ENCODE results near the gene SLC26A8.
"Not testable (repeated sequence)": the region's sequence is repeated elsewhere in the genome, so short reads cannot be mapped to it uniquely, and the experiment has no call there.

Gene SLC26A8

GRCh38 chr6:36020154-36020553 is 4.3 kb downstream of the SLC26A8 start:
- Histone ChIP-seq H3K4me1 (ENCODE audit: control insufficient read depth, insufficient read depth, low read length, unreplicated experiment) (peaks cover 2% of the 10 kb centered on the region), H3K36me3 (ENCODE audit: insufficient read depth, low read length) (no peaks in the 10 kb centered on the region), H3K4me3 (ENCODE audit: low read depth, low read length) (no peak overlapping the region), H2AFZ (ENCODE audit: low read length, unreplicated experiment) (no peak overlapping the region), H3K27ac (ENCODE audit: low read depth, low read length) (no peak overlapping the region), H3K27me3 (ENCODE audit: insufficient read depth, low read length) (no peaks in the 10 kb centered on the region), H3K79me2 (ENCODE audit: control insufficient read depth, insufficient read depth, low read length, unreplicated experiment) (no peaks in the 10 kb centered on the region)

- no peak overlapping the region for H2AFZ ChIP-seq (ENCODE audit: low read length, unreplicated experiment)
- H3K4me1 ChIP-seq (ENCODE audit: control insufficient read depth, insufficient read depth, low read length, unreplicated experiment), result no peaks in the 10 kb centered on the region
- no peaks in the 10 kb centered on the region for H3K36me3 ChIP-seq (ENCODE audit: insufficient read depth, low read length)
- no peaks in the 10 kb centered on the region for H3K79me2 ChIP-seq (ENCODE audit: control insufficient read depth, insufficient read depth, low read length, unreplicated experiment)
- H3K27me3 ChIP-seq (ENCODE audit: insufficient read depth, low read length), result no peaks in the 10 kb centered on the region
- H3K27ac ChIP-seq (ENCODE audit: low read depth, low read length), result no peak overlapping the region
- H3K4me3 ChIP-seq (ENCODE audit: low read depth, low read length), result no peak overlapping the region
These were observed 5.3 kb downstream of the SLC26A8 start for GRCh38 chr6:36019167-36019566.

DNA sequence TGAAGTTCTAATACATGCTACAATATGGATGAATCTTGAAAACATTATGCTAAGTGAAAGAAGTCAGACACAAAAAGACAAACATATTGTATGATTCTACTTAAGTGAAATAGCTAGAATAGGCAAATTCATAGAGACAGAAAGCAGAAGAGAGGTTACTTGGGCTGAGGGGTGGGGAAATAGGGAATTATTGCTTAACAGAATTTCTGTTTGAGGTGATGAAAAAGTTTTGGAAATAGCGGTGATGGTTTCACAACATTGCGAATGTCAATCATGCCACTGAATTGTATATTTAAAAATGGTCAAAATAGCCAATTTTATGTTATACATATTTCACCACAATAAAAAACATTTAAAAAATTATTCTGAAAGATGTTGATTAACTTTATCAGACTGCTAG is 6.1 kb downstream of the SLC26A8 start:
- Histone ChIP-seq H3K27ac (ENCODE audit: low read depth, low read length) (no peak overlapping the region), H3K36me3 (ENCODE audit: insufficient read depth, low read length) (no peaks in the 10 kb centered on the region), H3K4me3 (ENCODE audit: low read depth, low read length) (no peak overlapping the region), H3K27me3 (ENCODE audit: insufficient read depth, low read length) (no peaks in the 10 kb centered on the region), H2AFZ (ENCODE audit: low read length, unreplicated experiment) (no peak overlapping the region), H3K79me2 (ENCODE audit: control insufficient read depth, insufficient read depth, low read length, unreplicated experiment) (no peaks in the 10 kb centered on the region), H3K4me1 (ENCODE audit: control insufficient read depth, insufficient read depth, low read length, unreplicated experiment) (no peaks in the 10 kb centered on the region)

DNA sequence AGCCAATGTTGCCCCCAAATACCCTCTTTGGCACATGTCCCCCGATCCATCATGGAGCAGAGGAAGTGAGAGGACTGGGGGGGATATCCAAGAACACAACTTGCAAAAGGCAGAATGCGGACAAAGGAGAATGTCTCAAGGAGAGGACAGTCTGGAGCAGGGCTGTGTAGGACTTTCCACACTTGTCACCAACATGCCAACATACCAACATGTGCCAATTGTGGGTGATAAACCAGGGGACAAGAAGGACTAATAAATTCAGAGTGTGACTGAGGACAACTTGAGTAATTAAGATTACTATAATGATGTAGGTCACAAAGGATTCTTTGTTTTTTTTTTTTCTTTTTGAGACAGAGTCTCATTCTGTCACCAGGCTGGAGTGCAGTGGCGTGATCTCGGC is 8.8 kb downstream of the SLC26A8 start:
- Histone ChIP-seq H3K4me1 (ENCODE audit: control insufficient read depth, insufficient read depth, low read length, unreplicated experiment) (no peaks in the 10 kb centered on the region), H3K4me3 (ENCODE audit: low read depth, low read length) (no peak overlapping the region), H3K27me3 (ENCODE audit: insufficient read depth, low read length) (no peaks in the 10 kb centered on the region), H3K36me3 (ENCODE audit: insufficient read depth, low read length) (no peaks in the 10 kb centered on the region), H3K27ac (ENCODE audit: low read depth, low read length) (no peak overlapping the region), H3K79me2 (ENCODE audit: control insufficient read depth, insufficient read depth, low read length, unreplicated experiment) (no peaks in the 10 kb centered on the region), H2AFZ (ENCODE audit: low read length, unreplicated experiment) (no peak overlapping the region)

DNA sequence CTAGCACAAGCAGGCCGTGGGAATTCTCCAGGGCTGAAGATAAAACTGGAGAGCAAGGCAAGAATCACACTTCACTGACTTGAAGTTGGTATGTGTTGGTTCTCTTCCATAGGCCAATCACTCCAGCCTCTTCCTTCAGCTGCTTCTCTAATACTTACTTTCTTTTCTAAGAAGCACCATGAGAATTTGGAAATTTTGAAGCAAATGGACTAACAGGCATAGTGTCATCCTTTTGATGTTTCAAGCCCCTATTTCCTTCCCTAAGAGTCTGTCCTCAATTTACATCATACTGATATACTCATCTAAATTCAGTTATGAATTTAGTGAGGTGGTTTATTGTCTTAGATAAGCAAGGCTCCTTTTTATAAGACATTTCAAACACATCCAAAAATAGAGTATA is 24.0 kb downstream of the SLC26A8 start:
- Histone ChIP-seq H3K27me3 (ENCODE audit: insufficient read depth, low read length) (no peaks in the 10 kb centered on the region), H3K36me3 (ENCODE audit: insufficient read depth, low read length) (no peaks in the 10 kb centered on the region), H3K4me1 (ENCODE audit: control insufficient read depth, insufficient read depth, low read length, unreplicated experiment) (no peaks in the 10 kb centered on the region), H3K4me3 (ENCODE audit: low read depth, low read length) (no peak overlapping the region), H2AFZ (ENCODE audit: low read length, unreplicated experiment) (no peak overlapping the region), H3K79me2 (ENCODE audit: control insufficient read depth, insufficient read depth, low read length, unreplicated experiment) (no peaks in the 10 kb centered on the region), H3K27ac (ENCODE audit: low read depth, low read length) (no peak overlapping the region)

DNA sequence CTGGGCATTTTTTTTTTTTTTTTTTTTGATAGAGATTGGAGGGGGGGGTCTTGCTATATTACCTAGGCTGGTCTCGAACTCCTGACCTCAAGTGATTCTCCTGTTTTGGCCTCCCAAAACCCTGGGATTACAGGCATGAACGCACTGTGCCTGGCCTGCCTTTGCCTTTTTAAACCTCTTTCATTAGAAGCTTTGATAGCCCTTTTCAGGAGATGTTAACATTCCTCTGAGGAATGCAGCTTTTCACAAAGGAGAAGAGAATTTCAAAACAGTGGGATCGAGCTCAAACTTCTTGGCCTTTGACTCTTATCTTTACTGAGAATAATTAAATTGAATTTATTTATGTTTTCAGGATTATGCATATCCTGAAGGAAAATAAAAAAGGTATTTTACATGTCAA is 31.3 kb downstream of the SLC26A8 start:
- no peaks in the 10 kb centered on the region for H3K79me2 ChIP-seq (ENCODE audit: control insufficient read depth, insufficient read depth, low read length, unreplicated experiment)
- H3K27ac ChIP-seq (ENCODE audit: low read depth, low read length), result no peak overlapping the region
- no peak overlapping the region for H3K4me3 ChIP-seq (ENCODE audit: low read depth, low read length)
- no peaks in the 10 kb centered on the region for H3K4me1 ChIP-seq (ENCODE audit: control insufficient read depth, insufficient read depth, low read length, unreplicated experiment)
- no peaks in the 10 kb centered on the region for H3K27me3 ChIP-seq (ENCODE audit: insufficient read depth, low read length)
- H2AFZ ChIP-seq (ENCODE audit: low read length, unreplicated experiment), result no peak overlapping the region
- H3K36me3 ChIP-seq (ENCODE audit: insufficient read depth, low read length), result no peaks in the 10 kb centered on the region

- H3K27me3 ChIP-seq (ENCODE audit: insufficient read depth, low read length); H3K27ac ChIP-seq (ENCODE audit: low read depth, low read length); H2AFZ ChIP-seq (ENCODE audit: low read length, unreplicated experiment); H3K79me2 ChIP-seq (ENCODE audit: control insufficient read depth, insufficient read depth, low read length, unreplicated experiment); H3K4me3 ChIP-seq (ENCODE audit: low read depth, low read length); H3K36me3 ChIP-seq (ENCODE audit: insufficient read depth, low read length); H3K4me1 ChIP-seq (ENCODE audit: control insufficient read depth, insufficient read depth, low read length, unreplicated experiment): not testable (repeated sequence)
These were observed 36.4 kb downstream of the SLC26A8 start for GRCh38 chr6:35988047-35988446.

GRCh38 chr6:35984701-35985100 is 39.7 kb downstream of the SLC26A8 start:
- H3K27me3 ChIP-seq (ENCODE audit: insufficient read depth, low read length), result peaks cover 6% of the 10 kb centered on the region; the same call in 1 of the 2 replicates
- no peaks in the 10 kb centered on the region for H3K36me3 ChIP-seq (ENCODE audit: insufficient read depth, low read length)
- no peak overlapping the region for H2AFZ ChIP-seq (ENCODE audit: low read length, unreplicated experiment)
- no peaks in the 10 kb centered on the region for H3K79me2 ChIP-seq (ENCODE audit: control insufficient read depth, insufficient read depth, low read length, unreplicated experiment)
- no peak overlapping the region for H3K4me3 ChIP-seq (ENCODE audit: low read depth, low read length)
- H3K4me1 ChIP-seq (ENCODE audit: control insufficient read depth, insufficient read depth, low read length, unreplicated experiment), result no peaks in the 10 kb centered on the region
- no peak overlapping the region for H3K27ac ChIP-seq (ENCODE audit: low read depth, low read length)

GRCh38 chr6:35980991-35981645 is 43.3 kb downstream of the SLC26A8 start:
- no peak overlapping the region for H3K4me3 ChIP-seq (ENCODE audit: low read depth, low read length)
- no peaks in the 10 kb centered on the region for H3K36me3 ChIP-seq (ENCODE audit: insufficient read depth, low read length)
- no peaks in the 10 kb centered on the region for H3K4me1 ChIP-seq (ENCODE audit: control insufficient read depth, insufficient read depth, low read length, unreplicated experiment)

GRCh38 chr6:35980126-35980525 is 44.3 kb downstream of the SLC26A8 start:
- not testable (repeated sequence) for H3K79me2 ChIP-seq (ENCODE audit: control insufficient read depth, insufficient read depth, low read length, unreplicated experiment); H3K27ac ChIP-seq (ENCODE audit: low read depth, low read length); H3K4me3 ChIP-seq (ENCODE audit: low read depth, low read length); H3K4me1 ChIP-seq (ENCODE audit: control insufficient read depth, insufficient read depth, low read length, unreplicated experiment); H3K27me3 ChIP-seq (ENCODE audit: insufficient read depth, low read length); H3K36me3 ChIP-seq (ENCODE audit: insufficient read depth, low read length); H2AFZ ChIP-seq (ENCODE audit: low read length, unreplicated experiment)

More at GRCh38 chr6:35980991-35981645, 43.3 kb downstream of the SLC26A8 start:
- peaks cover 6% of the 10 kb centered on the region; the same call in 1 of the 2 replicates for H3K27me3 ChIP-seq (ENCODE audit: insufficient read depth, low read length)
- no peak overlapping the region for H2AFZ ChIP-seq (ENCODE audit: low read length, unreplicated experiment)
- no peaks in the 10 kb centered on the region for H3K79me2 ChIP-seq (ENCODE audit: control insufficient read depth, insufficient read depth, low read length, unreplicated experiment)
- no peak overlapping the region for H3K27ac ChIP-seq (ENCODE audit: low read depth, low read length)

DNA sequence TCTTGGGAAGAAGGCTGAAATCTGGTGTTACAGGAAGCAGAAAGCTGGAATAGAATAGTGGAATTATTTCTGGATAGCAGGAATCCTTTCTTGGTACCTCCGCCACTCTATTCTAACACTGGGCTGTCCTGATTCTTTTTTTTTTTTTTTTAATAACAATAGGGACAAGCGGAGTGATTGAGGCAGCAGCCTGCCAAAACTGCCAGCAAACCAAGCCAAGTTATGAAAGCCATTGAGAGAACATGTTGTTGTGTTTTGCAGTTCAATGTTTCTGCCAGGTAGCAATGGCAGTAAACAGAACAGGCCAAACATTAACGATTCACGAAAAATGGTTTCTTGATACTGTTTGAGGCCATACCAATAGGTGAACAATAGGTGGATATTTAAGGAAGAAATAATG is 47.1 kb downstream of the SLC26A8 start:
- H2AFZ ChIP-seq (ENCODE audit: low read length, unreplicated experiment), result no peak overlapping the region
- no peak overlapping the region for H3K4me3 ChIP-seq (ENCODE audit: low read depth, low read length)
- no peak overlapping the region for H3K27ac ChIP-seq (ENCODE audit: low read depth, low read length)
- no peaks in the 10 kb centered on the region for H3K36me3 ChIP-seq (ENCODE audit: insufficient read depth, low read length)
- H3K27me3 ChIP-seq (ENCODE audit: insufficient read depth, low read length), result no peaks in the 10 kb centered on the region
- H3K79me2 ChIP-seq (ENCODE audit: control insufficient read depth, insufficient read depth, low read length, unreplicated experiment), result no peaks in the 10 kb centered on the region
- peaks cover 2% of the 10 kb centered on the region for H3K4me1 ChIP-seq (ENCODE audit: control insufficient read depth, insufficient read depth, low read length, unreplicated experiment)
